ENCODE measurements around the gene FBXO22.

- no peak for TF ChIP-seq EP300 (IDR thresholded peaks at IDR 0.05)
- no peak for TF ChIP-seq POLR2A (IDR thresholded peaks at IDR 0.05)
Observed at GRCh38 chr15:75884041-75884440, 19.6 kb upstream of the FBXO22 start.

Measured in ovary (tissue), 1 donor.